ENCODE results near the gene FBXO3.

- TF ChIP-seq SPI1 (IDR thresholded peaks at IDR 0.05; ENCODE audit: low read depth, low read length), result no peak
- TF ChIP-seq POLR2A (IDR thresholded peaks at IDR 0.05; ENCODE audit: low read depth, low read length), result no peak
Observed at GRCh38 chr11:33725496-33725895, 48.8 kb downstream of the FBXO3 start.

All from GM12891 (cell line).